ENCODE data around the gene NECTIN1. TPM values are rescaled to one million over a fixed set of nuclear protein-coding genes. Genes with fewer than 3 reads are reported as not detected.

The NECTIN1 gene
- total and polyA plus RNA-seq, 2 of the 13 experiments (the other 11 are each of a cell fraction or from before 2014, with no cell fraction given), result 3.9 to 7.3 TPM

- TF ChIP-seq USF2 (IDR thresholded peaks at IDR 0.05; ENCODE audit: low read depth, low read length) (no peak), USF2 (CRISPR knock-in tag; IDR thresholded peaks at IDR 0.05; ENCODE audit: borderline replicate concordance) (no peak), ZNF574 (CRISPR knock-in tag; IDR thresholded peaks at IDR 0.05) (0 out of 2 replicates have a peak, but pooled peaks have one; percentile 22), SRY (CRISPR knock-in tag; IDR thresholded peaks at IDR 0.05) (no peak), CBX2 (IDR thresholded peaks at IDR 0.05; ENCODE audit: low read depth, low read length) (no peak), CBX2 (CRISPR knock-in tag; IDR thresholded peaks at IDR 0.05; ENCODE audit: low read depth) (no peak), CSRNP1 (CRISPR knock-in tag; IDR thresholded peaks at IDR 0.05) (no peak), ZNF580 (CRISPR knock-in tag; IDR thresholded peaks at IDR 0.05; ENCODE audit: borderline replicate concordance, low read depth) (no peak; the same call in 1 of the 2 replicates), GMEB2 (CRISPR knock-in tag; IDR thresholded peaks at IDR 0.05; ENCODE audit: low read depth) (no peak), KLF11 (CRISPR knock-in tag; IDR thresholded peaks at IDR 0.05) (no peak), ZNF12 (CRISPR knock-in tag; IDR thresholded peaks at IDR 0.05) (no peak; the same call in 1 of the 2 replicates), REXO4 (CRISPR knock-in tag; IDR thresholded peaks at IDR 0.05; ENCODE audit: borderline replicate concordance) (no peak), CCDC6 (CRISPR knock-in tag; IDR thresholded peaks at IDR 0.05) (no peak), CBX5 (CRISPR knock-in tag; IDR thresholded peaks at IDR 0.05; ENCODE audit: borderline replicate concordance) (peak; percentile 20; the same call in 1 of the 2 replicates), NFYC (CRISPR knock-in tag; IDR thresholded peaks at IDR 0.05) (no peak), ZMYM4 (CRISPR knock-in tag; IDR thresholded peaks at IDR 0.05) (no peak), TOE1 (CRISPR knock-in tag; IDR thresholded peaks at IDR 0.05) (no peak), ZSCAN22 (CRISPR knock-in tag; IDR thresholded peaks at IDR 0.05) (no peak), HHEX (CRISPR knock-in tag; IDR thresholded peaks at IDR 0.05) (no peak), HOMEZ (CRISPR knock-in tag; IDR thresholded peaks at IDR 0.05; ENCODE audit: low read depth) (no peak), NCOA5 (CRISPR knock-in tag; IDR thresholded peaks at IDR 0.05) (no peak)
These were observed 62.4 kb downstream of the NECTIN1 start (continued) for GRCh38 chr11:119666463-119667131.

Data from HepG2 (cell line).